Mesendoderm (in vitro differentiated cells): ENCODE data around the gene MZT2B.
"Not testable (repeated sequence)": the region's sequence is repeated elsewhere in the genome, so short reads cannot be mapped to it uniquely, and the experiment has no call there.

Experiments
- DNase-seq: peaks from one replicate; pipeline ENCODE4 v3.0.0; 2013
- H2AK5ac ChIP-seq: 2 replicates; pipeline ENCODE4 v1.6.1; 2013; ENCODE audit warnings: low read length, inconsistent platforms
- H2BK120ac ChIP-seq: 2 replicates; pipeline ENCODE4 v1.6.1; 2013; ENCODE audit warnings: low read depth, mild to moderate bottlenecking, low read length, moderate library complexity, mixed read lengths
- H2BK15ac ChIP-seq: replicated peaks from 2 replicates; pipeline ENCODE4 v1.6.1; 2013; ENCODE audit warnings: low read depth, mild to moderate bottlenecking, moderate library complexity
- H2BK5ac ChIP-seq: 2 replicates; pipeline ENCODE4 v1.6.1; 2013; ENCODE audit warnings: low read length, inconsistent platforms
- H3K18ac ChIP-seq: 2 replicates; pipeline ENCODE4 v1.6.1; 2013; ENCODE audit warnings: mild to moderate bottlenecking, low read length, mixed read lengths
- H3K23ac ChIP-seq: one replicate; pipeline ENCODE4 v1.6.1; 2013; ENCODE audit warnings: low read length
- H3K27ac ChIP-seq: 2 replicates; pipeline ENCODE4 v1.5.1; 2013; ENCODE audit warnings: low read depth, mild to moderate bottlenecking, inconsistent platforms, low read length, moderate library complexity
- H3K27me3 ChIP-seq: 2 replicates; pipeline ENCODE4 v1.6.1; 2013; ENCODE audit warnings: low read length, control low read depth, mild to moderate bottlenecking, inconsistent platforms; ENCODE audit not compliant: insufficient read depth, poor library complexity
- H3K36me3 ChIP-seq: 2 replicates; pipeline ENCODE4 v1.6.1; 2013; ENCODE audit warnings: low read length, inconsistent platforms; ENCODE audit not compliant: control insufficient read depth, insufficient read depth
- H3K4ac ChIP-seq: one replicate; pipeline ENCODE4 v1.6.1; 2013; ENCODE audit warnings: low read depth, mild to moderate bottlenecking, low read length, moderate library complexity
- H3K4me1 ChIP-seq: 2 replicates; pipeline ENCODE4 v1.6.1; 2013; ENCODE audit warnings: low read depth, low read length, inconsistent platforms; ENCODE audit not compliant: control insufficient read depth
- H3K4me2 ChIP-seq: 2 replicates; pipeline ENCODE4 v1.6.1; 2013; ENCODE audit warnings: low read length
- H3K4me3 ChIP-seq: 2 replicates; pipeline ENCODE4 v1.5.1; 2013; ENCODE audit warnings: mild to moderate bottlenecking, low read length
- H3K56ac ChIP-seq: one replicate; pipeline ENCODE4 v1.6.1; 2013; ENCODE audit warnings: low read length
- H3K79me1 ChIP-seq: 2 replicates; pipeline ENCODE4 v1.6.1; 2013; ENCODE audit warnings: low read length, inconsistent platforms
- H3K79me2 ChIP-seq: 2 replicates; pipeline ENCODE4 v1.6.1; 2013; ENCODE audit warnings: mild to moderate bottlenecking, low read length; ENCODE audit not compliant: control insufficient read depth, insufficient read depth
- H3K9ac ChIP-seq: 2 replicates; pipeline ENCODE4 v1.6.1; 2013; ENCODE audit warnings: low read length, inconsistent platforms
- H4K5ac ChIP-seq: one replicate; pipeline ENCODE4 v1.6.1; 2013; ENCODE audit warnings: low read length
- H4K8ac ChIP-seq: one replicate; pipeline ENCODE4 v1.6.1; 2013; ENCODE audit warnings: low read depth, mild to moderate bottlenecking, control low read depth, low read length, moderate library complexity
- WGBS: extraction: QIAGEN DNeasy Blood & Tissue Kit; methylation state at CpG from one replicate; pipeline ENCODE4 v1.1.7; 2013; ENCODE audit warnings: low lambda C conversion rate, missing lambda C conversion rate; ENCODE audit not compliant: insufficient coverage; ENCODE audit errors: extremely low coverage; 5-methylcytosine and 5-hydroxymethylcytosine counted together

MZT2B gene

GRCh38 chr2:130165293-130166016 lies 16.6 kb upstream of the MZT2B start:
- DNase-seq, result no peak
- Histone ChIP-seq H3K18ac (no peak overlapping the region), H3K27me3 (no peaks in the 10 kb centered on the region), H2BK15ac (no peak overlapping the region), H3K36me3 (peaks cover 4% of the 10 kb centered on the region), H2BK5ac (no peak overlapping the region), H3K56ac (no peak overlapping the region), H3K79me2 (no peaks in the 10 kb centered on the region), H3K27ac (no peak overlapping the region), H3K4ac (no peak overlapping the region), H3K4me3 (no peak overlapping the region), H3K79me1 (no peaks in the 10 kb centered on the region), H3K9ac (no peak overlapping the region), H2AK5ac (no peak overlapping the region), H3K23ac (no peak overlapping the region), H3K4me1 (no peaks in the 10 kb centered on the region), H4K8ac (no peak overlapping the region), H4K5ac (no peak overlapping the region), H2BK120ac (no peak overlapping the region), H3K4me2 (no peak overlapping the region)
- no CpG with 5 or more reads among the region's 8 CpGs for WGBS

GRCh38 chr2:130166611-130167010 lies 15.5 kb upstream of the MZT2B start:
- not testable (repeated sequence) for H3K56ac ChIP-seq, H3K4me2 ChIP-seq, H4K8ac ChIP-seq, H3K79me1 ChIP-seq, H3K23ac ChIP-seq, H2BK120ac ChIP-seq, H3K36me3 ChIP-seq, H2BK5ac ChIP-seq, H3K27me3 ChIP-seq, H3K4ac ChIP-seq, H3K79me2 ChIP-seq, H4K5ac ChIP-seq, H2BK15ac ChIP-seq, H3K18ac ChIP-seq, H3K4me3 ChIP-seq, H3K4me1 ChIP-seq, H3K27ac ChIP-seq, H2AK5ac ChIP-seq, DNase-seq, H3K9ac ChIP-seq
- no CpG with 5 or more reads among the region's 3 CpGs for WGBS

GRCh38 chr2:130169163-130169562 lies 12.9 kb upstream of the MZT2B start:
- H3K27me3 ChIP-seq, H3K56ac ChIP-seq, H3K79me2 ChIP-seq, H3K23ac ChIP-seq, H3K4me3 ChIP-seq, H3K4me1 ChIP-seq, H3K27ac ChIP-seq, H3K18ac ChIP-seq, H3K4me2 ChIP-seq, H2BK120ac ChIP-seq, DNase-seq, H2AK5ac ChIP-seq, H3K36me3 ChIP-seq, H3K4ac ChIP-seq, H3K9ac ChIP-seq, H2BK15ac ChIP-seq, H3K79me1 ChIP-seq, H2BK5ac ChIP-seq, H4K5ac ChIP-seq, H4K8ac ChIP-seq: not testable (repeated sequence)
- WGBS, result no CpG with 5 or more reads among the region's 3 CpGs

GRCh38 chr2:130169896-130170295 lies 12.2 kb upstream of the MZT2B start:
- no peak overlapping the region for H2BK5ac ChIP-seq
- H3K27ac ChIP-seq, result no peak overlapping the region
- no peak overlapping the region for H2BK120ac ChIP-seq
- no peak overlapping the region for H2BK15ac ChIP-seq
- no peak overlapping the region for H2AK5ac ChIP-seq
- WGBS, result no CpG with 5 or more reads among the region's 7 CpGs
- H3K4me1 ChIP-seq, result no peaks in the 10 kb centered on the region
- no peak overlapping the region for H3K4ac ChIP-seq
- no peak overlapping the region for H3K23ac ChIP-seq
- no peak overlapping the region for H3K4me2 ChIP-seq
- no peak overlapping the region for H3K56ac ChIP-seq
- H3K27me3 ChIP-seq, result no peaks in the 10 kb centered on the region
- H3K18ac ChIP-seq, result no peak overlapping the region
- H4K5ac ChIP-seq, result no peak overlapping the region
- no peak overlapping the region for H3K4me3 ChIP-seq
- H3K79me2 ChIP-seq, result no peaks in the 10 kb centered on the region
- no peak overlapping the region for H4K8ac ChIP-seq
- no peak overlapping the region for H3K9ac ChIP-seq
- no peaks in the 10 kb centered on the region for H3K79me1 ChIP-seq
- peaks cover 8% of the 10 kb centered on the region for H3K36me3 ChIP-seq
- no peak for DNase-seq

- not testable (repeated sequence) for DNase-seq, H3K23ac ChIP-seq, H3K27me3 ChIP-seq, H2AK5ac ChIP-seq, H4K5ac ChIP-seq, H4K8ac ChIP-seq, H3K4me1 ChIP-seq, H2BK120ac ChIP-seq, H3K4me3 ChIP-seq, H3K36me3 ChIP-seq, H2BK15ac ChIP-seq, H3K27ac ChIP-seq, H3K18ac ChIP-seq, H3K79me1 ChIP-seq, H3K9ac ChIP-seq, H2BK5ac ChIP-seq, H3K56ac ChIP-seq, H3K4me2 ChIP-seq, H3K4ac ChIP-seq
- H3K79me2 ChIP-seq, result peaks cover 32% of the 10 kb centered on the region
- WGBS, result no CpG with 5 or more reads among the region's 5 CpGs
These were observed 7.2 kb upstream of the MZT2B start for GRCh38 chr2:130174866-130175265.
